Nephron (organoid): ENCODE measurements around the gene STAB1.

Experiments
- H3K27ac Mint-ChIP-seq, 3 experiments: 2 replicates each; pipeline ENCODE4 v1.8.0; 2020; ENCODE audit warnings: mixed read lengths in 3 of 3, mild to moderate bottlenecking in 2 of 3, moderate library complexity in 1 of 3
- H3K27me3 Mint-ChIP-seq: 2 replicates; pipeline ENCODE4 v1.8.0; 2021; ENCODE audit warnings: low read depth, mild to moderate bottlenecking, moderate library complexity, mixed read lengths
- H3K36me3 Mint-ChIP-seq: 2 replicates; pipeline ENCODE4 v1.8.0; 2020; ENCODE audit warnings: low read depth, mixed read lengths
- H3K4me1 Mint-ChIP-seq: 2 replicates; pipeline ENCODE4 v1.8.0; 2020; ENCODE audit warnings: mixed read lengths
- H3K4me3 Mint-ChIP-seq, 3 experiments: 2 replicates each; pipeline ENCODE4 v1.8.0; 2020; ENCODE audit warnings: mild to moderate bottlenecking in 3 of 3, mixed read lengths in 3 of 3, moderate library complexity in 2 of 3
- H3K9me3 Mint-ChIP-seq: 2 replicates; pipeline ENCODE4 v1.8.0; 2020; ENCODE audit warnings: mixed read lengths
- TF ChIP-seq, protein P1 (sequence below), 3 experiments: fragments of 200-600 bp; sonication (generic); IDR thresholded peaks; one replicate each; pipeline ENCODE4 v1.5.0; 2021; ENCODE audit warnings: antibody characterized with exemption in 3 of 3; ENCODE audit not compliant: unreplicated experiment in 3 of 3

The STAB1 gene

DNA sequence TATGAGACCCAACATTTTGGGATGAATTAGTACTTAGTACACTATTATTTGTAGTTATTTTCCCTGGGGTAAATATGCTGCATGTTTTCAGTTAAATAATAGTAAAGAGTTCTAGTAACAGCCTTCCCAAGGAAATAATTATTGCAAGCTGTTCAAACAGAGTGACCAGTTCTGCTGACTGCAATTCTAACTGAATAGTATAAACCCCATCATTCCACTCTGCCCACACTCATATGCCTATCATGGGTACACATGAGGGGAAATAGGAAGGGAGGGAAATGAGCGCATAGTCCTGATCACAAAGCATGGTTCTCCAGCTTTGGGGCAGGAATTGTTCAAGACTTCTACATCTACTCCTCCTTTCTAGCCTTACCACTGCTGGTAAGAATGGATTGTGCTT lies 59.9 kb downstream of the STAB1 start:
- Mint-ChIP-seq H3K4me1 (no peaks in the 10 kb centered on the region), H3K4me3 (no peak overlapping the region), H3K27me3 (no peaks in the 10 kb centered on the region), H3K36me3 (peaks cover 68% of the 10 kb centered on the region), H3K27ac (no peak overlapping the region), H3K9me3 (no peaks in the 10 kb centered on the region)
- TF ChIP-seq, protein P1, sequence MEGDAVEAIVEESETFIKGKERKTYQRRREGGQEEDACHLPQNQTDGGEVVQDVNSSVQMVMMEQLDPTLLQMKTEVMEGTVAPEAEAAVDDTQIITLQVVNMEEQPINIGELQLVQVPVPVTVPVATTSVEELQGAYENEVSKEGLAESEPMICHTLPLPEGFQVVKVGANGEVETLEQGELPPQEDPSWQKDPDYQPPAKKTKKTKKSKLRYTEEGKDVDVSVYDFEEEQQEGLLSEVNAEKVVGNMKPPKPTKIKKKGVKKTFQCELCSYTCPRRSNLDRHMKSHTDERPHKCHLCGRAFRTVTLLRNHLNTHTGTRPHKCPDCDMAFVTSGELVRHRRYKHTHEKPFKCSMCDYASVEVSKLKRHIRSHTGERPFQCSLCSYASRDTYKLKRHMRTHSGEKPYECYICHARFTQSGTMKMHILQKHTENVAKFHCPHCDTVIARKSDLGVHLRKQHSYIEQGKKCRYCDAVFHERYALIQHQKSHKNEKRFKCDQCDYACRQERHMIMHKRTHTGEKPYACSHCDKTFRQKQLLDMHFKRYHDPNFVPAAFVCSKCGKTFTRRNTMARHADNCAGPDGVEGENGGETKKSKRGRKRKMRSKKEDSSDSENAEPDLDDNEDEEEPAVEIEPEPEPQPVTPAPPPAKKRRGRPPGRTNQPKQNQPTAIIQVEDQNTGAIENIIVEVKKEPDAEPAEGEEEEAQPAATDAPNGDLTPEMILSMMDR (IDR thresholded peaks at IDR 0.05; ENCODE audit: unreplicated experiment in 3 of 3): no peak

DNA sequence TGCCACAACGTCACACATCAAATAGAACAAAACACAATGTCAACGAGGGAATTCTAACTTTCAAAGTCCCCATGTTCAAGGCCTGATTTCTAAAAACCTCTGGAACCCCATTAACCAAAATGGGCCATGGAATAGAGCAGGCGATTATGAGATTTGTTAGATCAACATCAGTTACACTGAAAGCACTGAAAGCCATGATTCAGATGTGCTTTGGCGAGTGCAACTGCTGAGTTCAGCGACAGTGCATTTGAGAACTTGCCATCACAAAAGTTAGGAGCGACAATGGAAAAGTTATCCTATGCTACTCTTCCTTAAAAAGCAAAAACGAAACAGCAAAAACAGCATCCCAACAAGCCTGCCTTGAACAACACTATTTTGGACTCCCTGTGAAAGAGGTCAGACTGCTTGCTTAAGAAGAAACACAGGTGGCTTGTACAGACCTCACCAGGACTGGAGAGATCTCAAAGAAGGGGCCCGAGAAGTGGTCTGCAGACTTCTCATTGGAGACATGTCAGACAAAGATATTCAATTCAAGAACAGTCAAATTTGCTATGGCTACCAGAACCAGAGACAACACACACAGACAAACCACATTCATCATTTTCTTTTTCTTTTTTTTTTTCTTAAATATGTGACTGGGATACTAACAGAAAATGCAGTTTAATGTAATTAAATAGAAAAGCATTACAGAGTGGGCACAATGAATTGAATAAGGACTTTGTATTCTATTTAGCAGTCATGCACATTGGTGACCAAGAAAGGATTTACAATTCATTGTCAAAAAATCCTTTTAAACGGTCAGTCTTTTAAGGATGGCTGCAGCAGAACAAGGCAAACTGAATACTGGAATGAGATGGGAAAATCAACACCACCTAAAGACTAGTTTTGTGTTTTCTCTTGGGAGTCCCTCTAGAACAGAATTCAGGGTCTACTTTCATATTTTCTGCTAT lies 62.1 kb downstream of the STAB1 start:
- Mint-ChIP-seq H3K27me3 (no peaks in the 10 kb centered on the region), H3K4me1 (no peaks in the 10 kb centered on the region), H3K4me3 (no peak overlapping the region), H3K9me3 (no peaks in the 10 kb centered on the region), H3K36me3 (peaks cover 67% of the 10 kb centered on the region), H3K27ac (no peak overlapping the region)
- TF ChIP-seq, protein P1 (IDR thresholded peaks at IDR 0.05; ENCODE audit: unreplicated experiment in 3 of 3): no peak

DNA sequence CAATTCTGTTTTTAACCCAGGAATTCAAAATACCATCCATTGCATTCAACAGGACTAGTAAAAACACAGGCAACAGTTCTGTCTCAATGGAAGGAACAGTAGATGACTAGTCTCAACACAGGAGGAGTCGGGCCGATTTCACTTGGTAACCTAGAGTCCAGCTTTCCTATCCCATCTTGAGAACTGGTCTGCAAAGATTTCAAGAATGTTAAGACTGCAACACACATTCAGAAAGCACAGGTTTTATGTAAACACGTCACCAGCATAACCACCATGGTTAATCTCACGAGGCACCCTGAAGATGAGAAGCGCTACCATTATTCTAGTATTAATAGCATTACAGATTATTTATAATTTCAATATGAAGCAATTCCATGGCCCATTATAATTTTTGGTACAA lies 63.3 kb downstream of the STAB1 start:
- H3K4me1 Mint-ChIP-seq: no peaks in the 10 kb centered on the region
- peaks cover 74% of the 10 kb centered on the region for H3K36me3 Mint-ChIP-seq
- no peak overlapping the region for H3K27ac Mint-ChIP-seq
- H3K27me3 Mint-ChIP-seq: no peaks in the 10 kb centered on the region
- TF ChIP-seq, protein P1 (IDR thresholded peaks at IDR 0.05; ENCODE audit: unreplicated experiment in 3 of 3): no peak
- H3K9me3 Mint-ChIP-seq: no peaks in the 10 kb centered on the region
- no peak overlapping the region for H3K4me3 Mint-ChIP-seq

DNA sequence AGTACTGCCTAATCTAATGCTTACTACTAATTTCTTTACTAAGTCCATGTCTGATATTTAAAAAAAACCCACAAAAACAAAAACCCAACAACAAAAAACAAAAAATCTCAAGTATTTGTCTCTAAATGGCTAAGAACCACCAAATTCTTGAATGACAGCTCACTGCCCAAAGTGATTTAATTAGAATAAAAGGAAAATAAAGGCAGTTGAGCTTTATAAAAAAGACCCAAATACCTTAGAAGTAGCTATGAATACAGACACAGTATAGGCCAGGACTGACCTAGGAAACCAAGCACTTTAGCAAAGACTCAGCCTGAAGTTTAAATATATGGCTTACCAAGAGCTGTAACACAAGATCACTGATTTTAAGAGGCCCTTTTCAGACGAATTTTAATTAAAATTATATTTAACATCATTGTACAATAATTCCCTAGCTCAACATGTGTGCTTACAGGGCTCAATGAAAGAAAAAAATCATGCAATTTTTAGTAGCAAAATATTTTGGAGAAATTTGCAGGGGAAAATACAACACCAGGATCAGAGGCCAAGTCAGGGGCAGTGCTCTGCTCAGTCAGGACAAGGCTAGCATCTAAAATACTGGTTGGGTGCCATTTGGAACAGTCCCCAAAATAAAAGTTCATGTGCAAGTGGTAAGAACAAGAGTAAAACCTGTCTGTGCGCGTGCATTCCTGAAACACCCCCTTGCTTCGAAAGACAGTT lies 66.0 kb downstream of the STAB1 start:
- H3K9me3 Mint-ChIP-seq: no peaks in the 10 kb centered on the region
- H3K4me3 Mint-ChIP-seq: no peak overlapping the region
- H3K27ac Mint-ChIP-seq: no peak overlapping the region
- TF ChIP-seq, protein P1 (IDR thresholded peaks at IDR 0.05; ENCODE audit: unreplicated experiment in 3 of 3): no peak
- H3K27me3 Mint-ChIP-seq: no peaks in the 10 kb centered on the region
- H3K36me3 Mint-ChIP-seq: peaks cover 62% of the 10 kb centered on the region
- no peaks in the 10 kb centered on the region for H3K4me1 Mint-ChIP-seq

DNA sequence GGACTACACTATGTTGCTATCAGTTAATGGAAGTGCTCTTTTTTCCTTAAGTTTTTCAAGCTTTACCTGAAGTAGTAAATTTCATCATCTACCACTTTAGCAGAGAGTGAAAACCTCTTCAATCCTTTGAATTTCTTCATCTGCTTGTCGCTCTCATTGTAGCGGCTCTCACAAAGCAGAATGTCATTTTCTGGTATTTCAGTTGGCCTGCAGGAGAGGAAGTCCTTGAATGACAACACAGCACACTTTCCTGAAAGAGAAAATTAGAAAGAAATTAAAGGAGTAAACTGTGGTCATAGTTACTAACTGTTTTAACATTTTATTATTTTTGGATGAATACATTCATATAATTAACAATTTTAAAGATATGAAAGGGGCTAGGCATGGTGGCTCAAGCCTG lies 68.8 kb downstream of the STAB1 start:
- H3K36me3 Mint-ChIP-seq: peaks cover 60% of the 10 kb centered on the region
- no peaks in the 10 kb centered on the region for H3K27me3 Mint-ChIP-seq
- no peak overlapping the region for H3K4me3 Mint-ChIP-seq
- TF ChIP-seq, protein P1 (IDR thresholded peaks at IDR 0.05; ENCODE audit: unreplicated experiment in 3 of 3): no peak
- no peaks in the 10 kb centered on the region for H3K9me3 Mint-ChIP-seq
- no peaks in the 10 kb centered on the region for H3K4me1 Mint-ChIP-seq
- H3K27ac Mint-ChIP-seq: no peak overlapping the region
